B cell (primary cell): Measurements from ENCODE around the gene ZNF746. TPM values are rescaled to one million over a fixed set of nuclear protein-coding genes. Genes with fewer than 3 reads are reported as not detected.

Experiments
- ATAC-seq: fragments of 200-7000 bp; cut with Tn5 transposase; one replicate; pipeline ENCODE4 v1.10.0; 2021; ENCODE audit warnings: low read depth, mild to moderate bottlenecking, moderate number of reproducible peaks, moderate library complexity
- CTCF ChIA-PET: fragments of 350-600 bp; sonication (Branson Sonifier 250); formaldehyde crosslinking; loops from one replicate; lab custom pipeline; 2021; ENCODE audit warnings: antibody characterized with exemption, inconsistent platforms; lab: Charles Lee
- POLR2A ChIA-PET: fragments of 350-600 bp; sonication (Branson Sonifier 250); formaldehyde crosslinking; loops from one replicate; lab custom pipeline; 2021; ENCODE audit warnings: antibody characterized with exemption; lab: Charles Lee
- DNase-seq: peaks from one replicate; pipeline ENCODE4 v3.0.0; 2013
- H2AFZ ChIP-seq: 2 replicates; pipeline ENCODE4 v1.6.1; 2012; ENCODE audit warnings: mild to moderate bottlenecking, low read depth, low read length; ENCODE audit not compliant: insufficient read depth, poor library complexity, severe bottlenecking
- H3K27ac ChIP-seq, 2 donors: 1 replicate in 1 of 2; 2 replicates in 1 of 2; pipeline ENCODE4 v1.5.1; 2012 to 2013; ENCODE audit warnings: low read length in 2 of 2, mild to moderate bottlenecking in 2 of 2, moderate library complexity in 1 of 2
- H3K27me3 ChIP-seq, 4 experiments: fragments of 200-600 bp in 1 of 4; sonication (generic) in 1 of 4; replicated peaks in 1 of 4; 1 replicate in 2 of 4; 2 replicates in 2 of 4; pipeline versions ENCODE4 v1.6.1 to v1.7.0; 2013 to 2016; ENCODE audit warnings: low read length in 3 of 4, mild to moderate bottlenecking in 2 of 4, mixed read lengths in 1 of 4, moderate library complexity in 1 of 4; ENCODE audit not compliant: insufficient read depth in 4 of 4, control insufficient read depth in 3 of 4; ENCODE audit errors: control extremely low read depth in 1 of 4
- H3K36me3 ChIP-seq, 2 experiments: replicated peaks in 1 of 2; 1 replicate in 1 of 2; 2 replicates in 1 of 2; pipeline versions ENCODE4 v1.6.1 to v1.7.1; 2013; ENCODE audit warnings: low read length in 1 of 2; ENCODE audit not compliant: insufficient read depth in 2 of 2, control insufficient read depth in 1 of 2; ENCODE audit errors: control extremely low read depth in 1 of 2, extremely low read depth in 1 of 2
- H3K4me1 ChIP-seq, 2 donors: fragments of 200-600 bp in 1 of 2; sonication (generic) in 1 of 2; 1 replicate in 1 of 2; 2 replicates in 1 of 2; pipeline versions ENCODE4 v1.5.1 to v1.6.1; 2013 to 2017; ENCODE audit warnings: low read length in 2 of 2; ENCODE audit not compliant: control insufficient read depth in 2 of 2, insufficient read depth in 2 of 2
- H3K4me2 ChIP-seq: replicated peaks from 2 replicates; pipeline ENCODE3; 2012; ENCODE audit warnings: mild to moderate bottlenecking, low read depth, low read length; ENCODE audit not compliant: poor library complexity, severe bottlenecking
- H3K4me3 ChIP-seq, 5 experiments: fragments of 200-600 bp in 1 of 5; sonication (generic) in 1 of 5; 1 replicate in 3 of 5; 2 replicates in 2 of 5; pipeline versions ENCODE4 v1.5.1 to v1.7.0; 2011 to 2016; ENCODE audit warnings: low read length in 4 of 5, mild to moderate bottlenecking in 4 of 5, low read depth in 2 of 5, control low read depth in 1 of 5, moderate library complexity in 1 of 5; ENCODE audit not compliant: insufficient read depth in 1 of 5; ENCODE audit errors: control extremely low read depth in 1 of 5, extremely low read depth in 1 of 5
- H3K79me2 ChIP-seq: fragments of 200-600 bp; sonication (generic); one replicate; pipeline ENCODE4 v1.6.0; 2016; ENCODE audit warnings: low read length; ENCODE audit not compliant: control insufficient read depth, insufficient read depth
- H3K9ac ChIP-seq: fragments of 200-600 bp; sonication (generic); 2 replicates; pipeline ENCODE4 v1.6.1; 2017; ENCODE audit warnings: mild to moderate bottlenecking, low read length, moderate library complexity
- H3K9me3 ChIP-seq, 3 donors: one replicate each; pipeline versions ENCODE4 v1.6.1 to v1.7.1; 2013; ENCODE audit warnings: low read length in 2 of 3; ENCODE audit not compliant: control insufficient read depth in 2 of 3, insufficient read depth in 1 of 3; ENCODE audit errors: control extremely low read depth in 1 of 3
- H4K20me1 ChIP-seq: 2 replicates; pipeline ENCODE4 v1.6.0; 2012; ENCODE audit warnings: mild to moderate bottlenecking, low read length; ENCODE audit not compliant: insufficient read depth, control insufficient read depth, poor library complexity, severe bottlenecking
- H3K27ac Mint-ChIP-seq: one replicate; pipeline ENCODE4 v1.8.0; 2021; ENCODE audit warnings: mixed read lengths
- H3K27me3 Mint-ChIP-seq: one replicate; pipeline ENCODE4 v1.8.0; 2021; ENCODE audit warnings: mixed read lengths
- H3K4me1 Mint-ChIP-seq: one replicate; pipeline ENCODE4 v1.8.0; 2021; ENCODE audit warnings: mixed read lengths
- H3K4me3 Mint-ChIP-seq: one replicate; pipeline ENCODE4 v1.8.0; 2021; ENCODE audit warnings: mixed read lengths
- H3K9me3 Mint-ChIP-seq: one replicate; pipeline ENCODE4 v1.8.0; 2022; ENCODE audit warnings: mixed read lengths; ENCODE audit not compliant: insufficient read depth
- EZH2 ChIP-seq: IDR thresholded peaks from 2 replicates; pipeline ENCODE4 v1.6.1; 2012; ENCODE audit warnings: borderline replicate concordance, low read depth, mild to moderate bottlenecking, moderate library complexity, low read length; ENCODE audit not compliant: insufficient read depth, poor library complexity, severe bottlenecking
- intact Hi-C: fragments of 100-400 bp; cut with micrococcal nuclease; formaldehyde crosslinking; loops from one replicate; pipeline ENCODE4 v1.10.0; 2022
- polyA plus RNA-seq: library from polyadenylated mRNA; depleted of rRNA; stranded (reverse); fragments of >200 nt; gene quantifications from 2 replicates; pipeline ENCODE4 v1.2.3, GENCODE V29; 2012
- total RNA-seq, 2 donors: library from RNA; stranded (reverse); fragments of 120-200 nt in 1 of 2; gene quantifications; 1 replicate in 1 of 2; 2 replicates in 1 of 2; pipeline versions ENCODE4 v1.2.3 to v1.2.4, GENCODE V29; 2013 to 2022
- TF ChIP-seq, protein P1 (sequence below): fragments of 200-600 bp; IDR thresholded peaks from one replicate; pipeline ENCODE4 v1.8.0; 2022; ENCODE audit warnings: antibody characterized with exemption, mild to moderate bottlenecking

The ZNF746 gene
- total and polyA plus RNA-seq, 2 donors (not counting 1 experiment from before 2014, with no cell fraction given), result 15.6 to 30.4 TPM

GRCh38 chr7:149524394-149524793 lies 26.8 kb upstream of the ZNF746 start:
- ATAC-seq, result no peak
- ChIA-PET POLR2A (no interaction called here), CTCF (no interaction called here)
- Histone ChIP-seq H3K79me2 (no peaks in the 10 kb centered on the region), H3K36me3 (no peaks in the 10 kb centered on the region), H3K9me3 (peaks cover 0 to 24% (median 24%) of the 10 kb centered on the region in 3 donors), H3K4me1 (no peaks in the 10 kb centered on the region), H3K4me2 (no peak overlapping the region), H3K27ac (no peak overlapping the region), H3K4me3 (no peak overlapping the region), H2AFZ (no peak overlapping the region), H3K27me3 (no peaks in the 10 kb centered on the region), H4K20me1 (no peaks in the 10 kb centered on the region), H3K9ac (no peak overlapping the region)
- Mint-ChIP-seq H3K4me3 (no peak overlapping the region), H3K9me3 (peaks cover 4% of the 10 kb centered on the region), H3K27me3 (no peaks in the 10 kb centered on the region), H3K4me1 (no peaks in the 10 kb centered on the region), H3K27ac (no peak overlapping the region)
- intact Hi-C loops, result no loop called here
- TF ChIP-seq, protein P1, sequence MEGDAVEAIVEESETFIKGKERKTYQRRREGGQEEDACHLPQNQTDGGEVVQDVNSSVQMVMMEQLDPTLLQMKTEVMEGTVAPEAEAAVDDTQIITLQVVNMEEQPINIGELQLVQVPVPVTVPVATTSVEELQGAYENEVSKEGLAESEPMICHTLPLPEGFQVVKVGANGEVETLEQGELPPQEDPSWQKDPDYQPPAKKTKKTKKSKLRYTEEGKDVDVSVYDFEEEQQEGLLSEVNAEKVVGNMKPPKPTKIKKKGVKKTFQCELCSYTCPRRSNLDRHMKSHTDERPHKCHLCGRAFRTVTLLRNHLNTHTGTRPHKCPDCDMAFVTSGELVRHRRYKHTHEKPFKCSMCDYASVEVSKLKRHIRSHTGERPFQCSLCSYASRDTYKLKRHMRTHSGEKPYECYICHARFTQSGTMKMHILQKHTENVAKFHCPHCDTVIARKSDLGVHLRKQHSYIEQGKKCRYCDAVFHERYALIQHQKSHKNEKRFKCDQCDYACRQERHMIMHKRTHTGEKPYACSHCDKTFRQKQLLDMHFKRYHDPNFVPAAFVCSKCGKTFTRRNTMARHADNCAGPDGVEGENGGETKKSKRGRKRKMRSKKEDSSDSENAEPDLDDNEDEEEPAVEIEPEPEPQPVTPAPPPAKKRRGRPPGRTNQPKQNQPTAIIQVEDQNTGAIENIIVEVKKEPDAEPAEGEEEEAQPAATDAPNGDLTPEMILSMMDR, result no peak
- no peak for TF ChIP-seq EZH2
- DNase-seq, result no peak

GRCh38 chr7:149510248-149510647 lies 12.6 kb upstream of the ZNF746 start:
- Mint-ChIP-seq H3K4me3 (no peak overlapping the region), H3K4me1 (no peaks in the 10 kb centered on the region), H3K9me3 (peaks cover 9% of the 10 kb centered on the region), H3K27ac (no peak overlapping the region), H3K27me3 (peaks cover 8% of the 10 kb centered on the region)
- Histone ChIP-seq H3K4me2 (no peak overlapping the region), H3K4me3 (no peak overlapping the region), H3K9ac (no peak overlapping the region), H3K4me1 (no peaks in the 10 kb centered on the region), H3K27ac (no peak overlapping the region), H4K20me1 (no peaks in the 10 kb centered on the region), H3K27me3 (no peaks in the 10 kb centered on the region), H3K9me3 (peaks cover 7 to 30% (median 18%) of the 10 kb centered on the region in 3 donors), H3K79me2 (no peaks in the 10 kb centered on the region), H3K36me3 (no peaks in the 10 kb centered on the region), H2AFZ (no peak overlapping the region)
- DNase-seq, result no peak
- TF ChIP-seq EZH2, result no peak
- TF ChIP-seq, protein P1, result no peak
- ATAC-seq, result no peak
- intact Hi-C loops, result no loop called here
- CTCF ChIA-PET, result interaction anchor here (1.4 kb wide), 1 partner anchor 15 kb away, joined by 4 read pairs; no protein-coding TSS in a partner anchor
- POLR2A ChIA-PET, result no interaction called here
